AG10803 (cell line): Measurements from ENCODE around the gene CACNA1C.

Experiments used
- DNase-seq: peaks from one replicate; pipeline ENCODE4 v3.0.0; 2010; ENCODE audit warnings: low read depth
- H3K4me3 ChIP-seq: 2 replicates; pipeline ENCODE4 v1.5.1; 2011; ENCODE audit warnings: mild to moderate bottlenecking, low read length, control low read depth
- TF ChIP-seq, protein P1 (sequence below): conservative IDR thresholded peaks from 2 replicates; pipeline ENCODE4 v1.5.1; 2011; ENCODE audit warnings: mild to moderate bottlenecking, low read length, control low read depth, inconsistent platforms

Gene CACNA1C

DNA sequence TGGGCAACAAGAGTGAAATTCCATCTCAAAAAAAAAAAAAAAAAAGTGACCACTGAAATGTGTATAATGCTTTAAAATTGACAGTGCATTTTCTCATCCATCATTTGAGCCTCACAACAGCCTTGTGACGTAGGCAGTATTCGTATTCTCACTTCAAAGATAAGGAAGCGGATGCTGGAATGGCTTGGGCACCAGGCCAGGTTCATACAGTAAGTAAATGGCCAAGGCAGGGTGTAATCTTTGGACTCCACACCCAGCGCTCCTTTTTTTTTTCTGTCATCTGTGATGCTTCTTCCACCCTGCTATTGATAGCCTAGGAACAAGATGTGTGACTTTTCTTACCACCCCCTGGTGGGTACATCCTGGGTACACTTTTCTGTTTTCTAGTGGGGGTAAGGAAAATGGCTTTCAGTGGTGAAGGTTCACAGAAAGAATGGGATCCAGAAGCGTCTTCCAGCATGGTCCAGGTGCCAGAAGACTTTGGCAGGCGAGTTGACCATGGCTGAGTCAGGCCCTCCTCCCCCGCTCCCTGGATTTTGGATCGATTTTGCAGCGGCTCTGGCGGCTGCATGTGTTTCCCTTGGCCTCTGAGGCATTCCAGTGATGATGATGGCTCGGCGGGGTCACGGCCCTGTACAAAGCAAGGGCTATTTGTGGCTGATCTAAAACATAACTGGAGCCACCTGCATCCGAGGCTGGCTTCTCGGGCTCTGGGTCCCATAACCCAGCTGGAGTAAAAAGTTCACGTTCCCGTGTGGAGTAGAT, 110.6 kb downstream of the CACNA1C start:
- TF ChIP-seq, protein P1, sequence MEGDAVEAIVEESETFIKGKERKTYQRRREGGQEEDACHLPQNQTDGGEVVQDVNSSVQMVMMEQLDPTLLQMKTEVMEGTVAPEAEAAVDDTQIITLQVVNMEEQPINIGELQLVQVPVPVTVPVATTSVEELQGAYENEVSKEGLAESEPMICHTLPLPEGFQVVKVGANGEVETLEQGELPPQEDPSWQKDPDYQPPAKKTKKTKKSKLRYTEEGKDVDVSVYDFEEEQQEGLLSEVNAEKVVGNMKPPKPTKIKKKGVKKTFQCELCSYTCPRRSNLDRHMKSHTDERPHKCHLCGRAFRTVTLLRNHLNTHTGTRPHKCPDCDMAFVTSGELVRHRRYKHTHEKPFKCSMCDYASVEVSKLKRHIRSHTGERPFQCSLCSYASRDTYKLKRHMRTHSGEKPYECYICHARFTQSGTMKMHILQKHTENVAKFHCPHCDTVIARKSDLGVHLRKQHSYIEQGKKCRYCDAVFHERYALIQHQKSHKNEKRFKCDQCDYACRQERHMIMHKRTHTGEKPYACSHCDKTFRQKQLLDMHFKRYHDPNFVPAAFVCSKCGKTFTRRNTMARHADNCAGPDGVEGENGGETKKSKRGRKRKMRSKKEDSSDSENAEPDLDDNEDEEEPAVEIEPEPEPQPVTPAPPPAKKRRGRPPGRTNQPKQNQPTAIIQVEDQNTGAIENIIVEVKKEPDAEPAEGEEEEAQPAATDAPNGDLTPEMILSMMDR: peak; percentile 26; the same call in 1 of the 2 replicates
- no peak overlapping the region for H3K4me3 ChIP-seq
- peak; percentile 96 for DNase-seq

DNA sequence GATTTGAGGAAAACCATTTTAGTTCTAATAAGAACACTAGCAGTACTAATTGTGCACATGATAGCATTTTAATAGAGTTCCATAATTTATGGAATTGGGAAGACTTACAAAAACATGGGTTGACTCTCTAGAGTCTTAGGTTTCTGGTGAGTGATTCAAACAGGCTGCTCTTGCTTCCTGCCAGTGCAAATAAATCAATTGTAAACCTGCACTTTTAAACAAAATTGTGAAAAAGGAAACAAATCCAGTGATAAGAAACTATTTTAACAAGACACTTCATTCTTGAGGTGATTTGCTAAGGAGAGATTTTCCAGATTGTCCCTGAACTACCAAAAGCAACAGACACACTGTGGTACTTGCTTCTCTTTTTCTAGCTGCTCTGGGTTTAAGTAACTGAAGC, 112.2 kb downstream of the CACNA1C start:
- TF ChIP-seq, protein P1: no peak
- DNase-seq: peak; percentile 59
- no peak overlapping the region for H3K4me3 ChIP-seq

DNA sequence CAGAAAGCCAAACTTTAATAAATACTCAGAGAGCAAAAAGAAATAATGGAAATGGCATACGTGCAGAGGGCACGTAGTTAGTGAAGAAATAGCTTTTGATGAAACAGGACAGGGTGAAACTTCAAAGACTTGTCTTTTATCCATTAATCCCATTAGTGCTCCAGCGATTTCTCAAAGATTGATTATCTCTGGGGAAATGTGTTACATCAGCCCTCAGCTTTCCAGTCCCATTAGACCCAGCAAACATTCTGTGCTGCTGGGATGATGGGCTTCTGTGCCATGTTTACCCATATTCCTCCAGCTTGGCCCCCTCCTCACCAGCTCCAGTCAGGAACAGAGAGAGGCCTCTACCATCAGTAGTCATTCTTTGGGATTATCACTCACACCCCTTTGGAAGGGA, 113.1 kb downstream of the CACNA1C start:
- DNase-seq: no peak

DNA sequence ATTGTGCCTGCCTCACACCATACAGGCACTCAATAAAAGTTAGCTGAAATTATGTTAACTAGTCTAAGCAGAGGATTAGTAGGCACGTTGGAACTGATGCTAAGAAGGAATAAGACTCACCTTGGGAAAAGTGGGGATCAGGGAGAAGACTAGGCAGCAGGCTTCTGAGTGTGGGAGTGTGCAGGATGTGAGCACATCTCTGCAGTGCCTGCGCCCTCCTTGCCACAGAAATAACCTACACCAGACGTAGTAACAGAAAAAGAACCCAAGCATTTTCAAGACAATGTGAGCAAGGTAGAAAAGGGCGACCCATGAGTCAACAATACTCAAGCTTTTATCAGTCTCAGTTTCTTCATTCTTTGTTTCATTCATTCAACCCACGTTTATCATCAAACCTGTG, 113.9 kb downstream of the CACNA1C start:
- DNase-seq: no peak
- H3K4me3 ChIP-seq: no peak overlapping the region
- TF ChIP-seq, protein P1: no peak

More for the DNA sequence above, 113.1 kb downstream of the CACNA1C start:
- H3K4me3 ChIP-seq: no peak overlapping the region
- TF ChIP-seq, protein P1: no peak

DNA sequence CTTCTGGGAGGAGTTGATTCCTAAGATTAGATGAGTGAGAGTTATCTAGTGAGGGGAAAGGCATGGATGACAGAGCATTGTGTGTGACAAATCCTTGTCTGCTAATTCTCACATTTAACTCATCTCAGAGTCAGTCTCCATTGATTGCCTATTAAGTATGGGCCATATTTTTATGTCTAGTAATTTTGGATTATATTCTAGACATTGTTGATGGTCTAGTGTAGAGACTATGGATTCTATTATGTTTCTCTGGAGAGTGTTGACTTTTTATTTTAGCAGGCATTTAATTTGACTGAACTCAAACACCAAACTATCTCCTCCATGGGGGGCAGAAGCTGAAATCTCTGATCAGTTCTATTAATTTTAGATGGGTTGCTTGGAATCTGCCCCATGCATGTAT, 114.4 kb downstream of the CACNA1C start:
- TF ChIP-seq, protein P1: no peak
- DNase-seq: no peak
- no peak overlapping the region for H3K4me3 ChIP-seq

DNA sequence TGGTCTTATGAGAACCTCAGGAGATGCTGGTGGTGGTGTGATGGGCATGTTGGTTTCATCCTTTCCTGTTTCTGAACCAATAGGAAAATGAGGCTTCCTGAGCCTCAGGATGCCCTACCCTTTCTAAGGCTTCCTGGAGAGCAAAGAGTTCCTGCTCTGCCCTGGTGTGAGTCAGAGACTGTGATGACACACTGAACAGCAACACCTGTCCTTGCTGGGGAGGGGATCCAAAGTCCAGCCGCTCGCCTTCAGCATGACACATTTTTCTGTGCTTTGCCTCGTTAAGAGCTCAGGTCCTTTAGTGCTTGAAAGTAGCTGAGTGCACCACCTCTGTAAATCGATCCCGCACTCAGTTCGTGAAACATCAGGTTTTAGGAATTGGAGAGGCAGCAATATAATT, 116.0 kb downstream of the CACNA1C start:
- no peak for DNase-seq
- TF ChIP-seq, protein P1: no peak

DNA sequence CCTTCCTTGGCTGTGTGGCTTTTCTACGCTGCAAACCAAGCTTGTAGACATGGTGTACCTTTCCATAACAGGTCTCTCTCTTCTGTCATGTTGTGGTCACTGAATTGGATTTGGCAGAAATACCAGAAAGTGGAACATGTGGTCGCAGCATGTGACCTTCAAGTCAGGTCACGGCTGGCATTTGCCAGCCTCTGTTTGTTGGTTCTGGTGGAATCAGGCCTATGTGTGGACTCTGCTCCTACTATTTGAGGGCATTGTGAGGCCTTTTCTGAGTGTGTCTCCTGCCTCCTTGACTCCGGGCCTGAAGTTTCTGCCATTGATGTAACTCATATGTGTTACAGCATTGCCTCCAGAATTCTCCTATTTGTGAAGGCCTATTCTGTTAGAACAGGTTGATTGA, 116.7 kb downstream of the CACNA1C start:
- H3K4me3 ChIP-seq: no peak overlapping the region
- TF ChIP-seq, protein P1: no peak
- DNase-seq: no peak

More for the DNA sequence above, 116.0 kb downstream of the CACNA1C start:
- no peak overlapping the region for H3K4me3 ChIP-seq
